DMS53 treated with DMSO at 0.1 percent for 48 hours (cell line): Measurements from ENCODE around the gene SART3.

Experiments used
- DNase-seq: peaks from one replicate; lab custom pipeline; 2025; ENCODE audit not compliant: unreplicated experiment; lab: John Stamatoyannopoulos, UW

SART3 gene, protein sequence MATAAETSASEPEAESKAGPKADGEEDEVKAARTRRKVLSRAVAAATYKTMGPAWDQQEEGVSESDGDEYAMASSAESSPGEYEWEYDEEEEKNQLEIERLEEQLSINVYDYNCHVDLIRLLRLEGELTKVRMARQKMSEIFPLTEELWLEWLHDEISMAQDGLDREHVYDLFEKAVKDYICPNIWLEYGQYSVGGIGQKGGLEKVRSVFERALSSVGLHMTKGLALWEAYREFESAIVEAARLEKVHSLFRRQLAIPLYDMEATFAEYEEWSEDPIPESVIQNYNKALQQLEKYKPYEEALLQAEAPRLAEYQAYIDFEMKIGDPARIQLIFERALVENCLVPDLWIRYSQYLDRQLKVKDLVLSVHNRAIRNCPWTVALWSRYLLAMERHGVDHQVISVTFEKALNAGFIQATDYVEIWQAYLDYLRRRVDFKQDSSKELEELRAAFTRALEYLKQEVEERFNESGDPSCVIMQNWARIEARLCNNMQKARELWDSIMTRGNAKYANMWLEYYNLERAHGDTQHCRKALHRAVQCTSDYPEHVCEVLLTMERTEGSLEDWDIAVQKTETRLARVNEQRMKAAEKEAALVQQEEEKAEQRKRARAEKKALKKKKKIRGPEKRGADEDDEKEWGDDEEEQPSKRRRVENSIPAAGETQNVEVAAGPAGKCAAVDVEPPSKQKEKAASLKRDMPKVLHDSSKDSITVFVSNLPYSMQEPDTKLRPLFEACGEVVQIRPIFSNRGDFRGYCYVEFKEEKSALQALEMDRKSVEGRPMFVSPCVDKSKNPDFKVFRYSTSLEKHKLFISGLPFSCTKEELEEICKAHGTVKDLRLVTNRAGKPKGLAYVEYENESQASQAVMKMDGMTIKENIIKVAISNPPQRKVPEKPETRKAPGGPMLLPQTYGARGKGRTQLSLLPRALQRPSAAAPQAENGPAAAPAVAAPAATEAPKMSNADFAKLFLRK

DNA sequence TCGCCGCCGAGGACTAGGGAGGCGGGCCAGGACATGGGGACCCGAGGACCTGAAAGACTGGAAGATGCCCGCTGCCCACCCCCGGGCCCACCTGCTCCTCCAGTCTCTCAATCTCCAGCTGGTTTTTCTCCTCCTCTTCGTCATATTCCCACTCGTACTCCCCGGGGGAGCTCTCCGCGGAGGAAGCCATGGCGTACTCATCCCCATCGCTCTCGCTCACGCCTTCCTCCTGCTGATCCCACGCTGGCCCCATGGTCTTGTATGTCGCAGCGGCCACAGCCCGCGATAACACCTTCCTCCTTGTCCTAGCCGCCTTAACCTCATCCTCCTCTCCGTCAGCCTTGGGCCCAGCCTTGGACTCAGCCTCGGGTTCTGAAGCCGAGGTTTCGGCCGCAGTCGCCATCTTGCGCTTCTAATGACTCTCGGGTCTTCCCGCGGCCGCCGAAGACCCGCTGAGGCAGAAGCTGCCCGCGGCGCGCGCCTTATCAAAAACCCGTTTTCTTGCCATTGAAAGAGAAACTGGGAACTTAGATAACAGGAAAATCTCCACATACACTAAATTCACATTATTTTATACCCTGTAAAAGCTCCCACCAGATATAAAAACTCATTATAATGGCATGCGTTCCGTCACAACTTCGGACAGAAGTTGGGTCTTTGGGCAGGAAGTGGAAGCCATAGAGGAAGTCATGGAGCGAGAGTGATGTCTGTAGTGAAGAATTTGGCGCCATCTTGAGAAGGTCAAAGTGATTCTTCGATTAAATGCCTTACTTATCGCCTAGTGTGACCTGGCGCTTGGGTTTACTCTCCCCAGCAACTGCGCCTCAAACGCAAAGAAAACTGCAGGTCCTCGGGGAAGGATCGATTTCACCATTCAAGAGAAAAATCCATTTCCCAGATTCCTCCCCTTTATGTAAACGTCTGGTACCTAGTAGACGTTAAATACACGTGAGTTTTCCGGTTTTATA lies at the start of gene SART3:
SART3 (minus strand) TSS at position 422 of the 968 bp plus-strand sequence; CDS start at position 403, 19 bp downstream.
- DNase-seq: peak; percentile 97

DNA sequence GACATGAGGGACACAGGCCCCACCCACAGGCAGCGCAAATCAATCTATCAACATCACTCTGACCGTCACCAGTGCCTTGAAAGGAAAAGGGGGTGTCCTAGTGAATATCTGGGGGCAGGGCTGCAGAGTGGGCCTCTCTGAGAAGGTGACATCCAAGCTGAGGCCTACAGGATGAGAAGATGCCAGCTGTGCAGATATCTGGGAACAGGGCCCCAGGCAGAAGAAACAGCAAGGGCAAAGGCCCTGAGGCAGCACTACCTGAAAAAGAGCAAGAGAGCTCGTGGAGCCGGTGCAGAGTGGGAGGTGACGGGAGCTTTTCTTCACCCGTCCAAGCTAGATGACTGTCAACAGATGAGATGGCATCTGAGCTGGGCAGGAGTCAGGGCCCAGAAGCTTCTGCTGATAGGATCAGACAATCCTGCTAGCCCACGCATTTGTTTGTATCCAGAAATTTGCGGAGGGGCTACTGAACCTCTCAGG lies 49.4 kb upstream of the SART3 start:
- DNase-seq: no peak

DNA sequence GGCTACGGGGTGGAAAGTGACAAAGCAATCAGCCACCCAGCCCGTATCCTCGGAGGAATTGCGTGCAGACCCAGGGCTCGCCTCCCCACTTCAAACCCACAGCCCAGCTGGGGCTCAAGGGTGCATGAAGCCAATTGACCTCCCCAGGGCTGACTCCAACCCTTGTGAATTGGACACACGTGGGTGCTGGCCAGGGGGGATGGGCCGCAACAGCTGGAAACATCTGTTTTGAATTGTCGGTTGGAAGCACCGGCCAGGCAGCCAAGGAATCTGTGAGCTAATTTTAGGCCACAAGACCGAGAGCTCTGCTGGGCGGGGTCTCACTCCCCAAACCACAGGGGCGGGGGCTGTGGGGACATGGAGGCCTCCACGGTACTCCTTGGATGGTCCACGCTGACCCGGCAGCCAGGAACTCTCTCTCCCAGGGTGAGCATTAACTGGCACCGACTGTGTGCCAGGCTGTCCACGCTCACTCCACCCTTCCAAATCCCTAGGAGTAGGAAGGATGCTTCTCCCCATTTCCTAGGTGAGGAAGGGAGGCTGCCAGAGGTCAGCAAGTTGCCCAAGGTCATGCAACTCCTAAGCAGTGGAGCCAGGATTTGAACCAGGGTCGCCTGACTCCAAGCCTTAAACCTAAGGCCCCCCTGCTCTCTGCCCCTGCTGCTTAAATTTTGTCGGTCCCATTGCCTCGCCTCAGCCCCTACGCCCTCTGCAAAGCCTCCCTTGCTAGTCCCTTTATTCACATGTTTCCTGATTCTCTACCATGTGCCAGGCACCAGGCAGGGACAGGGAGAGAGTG lies 48.8 kb upstream of the SART3 start:
- no peak for DNase-seq

DNA sequence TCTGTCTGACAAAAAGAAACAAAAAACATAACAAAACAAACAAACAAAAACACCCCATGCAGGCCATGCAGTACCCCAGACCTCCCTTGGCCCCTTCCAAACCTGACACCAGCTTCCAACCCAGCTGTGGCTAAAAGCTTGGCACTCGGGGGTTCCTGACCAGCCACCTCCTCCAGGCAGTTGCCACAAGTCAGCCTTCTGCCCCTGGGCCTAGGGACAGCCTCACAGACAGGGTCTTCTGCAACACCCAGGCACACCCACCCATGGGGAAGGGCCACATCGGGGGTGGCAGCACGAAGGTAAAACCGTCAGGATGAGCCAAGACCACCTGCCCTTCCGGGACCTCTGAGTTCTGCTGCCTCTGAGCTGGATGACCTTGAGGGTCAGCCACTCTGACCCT lies 47.6 kb upstream of the SART3 start:
- no peak for DNase-seq

DNA sequence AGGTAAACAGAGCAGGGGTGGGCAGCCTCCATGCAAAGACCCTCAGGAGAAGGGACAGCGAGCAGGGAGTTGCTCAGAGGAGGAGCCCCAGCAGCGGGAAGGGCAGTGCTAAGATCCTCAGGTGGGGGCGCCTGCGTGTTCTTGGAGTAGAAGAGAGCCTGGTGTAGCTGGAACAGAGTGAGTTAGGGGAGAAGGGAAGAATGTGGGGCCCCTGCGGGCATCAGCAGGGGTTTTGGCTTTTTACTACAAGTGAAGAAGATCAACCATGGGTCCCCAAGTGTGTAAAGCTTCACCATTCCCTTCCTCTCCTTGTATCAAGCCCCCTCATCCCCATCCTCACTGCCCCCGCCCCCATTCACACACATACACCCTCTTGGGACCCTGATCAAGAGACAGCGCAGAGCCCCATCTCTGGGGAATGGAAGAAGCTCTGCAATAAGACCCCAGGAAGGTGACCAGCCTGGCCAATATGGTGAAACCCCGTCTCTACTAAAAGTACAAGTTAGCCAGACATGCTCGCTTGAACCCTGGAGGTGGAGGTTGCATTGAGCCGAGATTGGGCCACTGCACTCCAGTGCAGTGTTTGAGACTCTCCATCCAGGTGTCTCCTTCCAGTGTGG lies 47.1 kb upstream of the SART3 start:
- no peak for DNase-seq

DNA sequence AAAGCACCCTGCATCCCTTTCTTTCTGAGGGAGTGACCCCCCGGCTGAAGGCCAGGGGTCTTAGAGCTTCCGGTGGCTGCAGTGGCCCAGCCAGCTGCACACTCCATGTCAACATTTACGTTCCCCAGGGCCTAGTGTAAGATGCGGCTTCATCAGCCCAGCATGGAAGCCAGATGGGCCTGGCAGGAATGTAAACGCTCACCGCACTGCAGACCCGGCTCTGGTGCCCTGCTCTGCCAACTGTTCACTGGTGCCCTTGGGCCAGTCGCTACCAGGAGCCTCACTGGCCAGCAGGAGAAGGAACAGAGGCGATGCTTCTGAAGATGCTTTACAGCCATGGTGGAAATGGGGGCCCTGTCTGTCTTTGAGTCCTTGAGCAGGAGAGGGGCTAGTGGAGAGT lies 45.5 kb upstream of the SART3 start:
- no peak for DNase-seq

DNA sequence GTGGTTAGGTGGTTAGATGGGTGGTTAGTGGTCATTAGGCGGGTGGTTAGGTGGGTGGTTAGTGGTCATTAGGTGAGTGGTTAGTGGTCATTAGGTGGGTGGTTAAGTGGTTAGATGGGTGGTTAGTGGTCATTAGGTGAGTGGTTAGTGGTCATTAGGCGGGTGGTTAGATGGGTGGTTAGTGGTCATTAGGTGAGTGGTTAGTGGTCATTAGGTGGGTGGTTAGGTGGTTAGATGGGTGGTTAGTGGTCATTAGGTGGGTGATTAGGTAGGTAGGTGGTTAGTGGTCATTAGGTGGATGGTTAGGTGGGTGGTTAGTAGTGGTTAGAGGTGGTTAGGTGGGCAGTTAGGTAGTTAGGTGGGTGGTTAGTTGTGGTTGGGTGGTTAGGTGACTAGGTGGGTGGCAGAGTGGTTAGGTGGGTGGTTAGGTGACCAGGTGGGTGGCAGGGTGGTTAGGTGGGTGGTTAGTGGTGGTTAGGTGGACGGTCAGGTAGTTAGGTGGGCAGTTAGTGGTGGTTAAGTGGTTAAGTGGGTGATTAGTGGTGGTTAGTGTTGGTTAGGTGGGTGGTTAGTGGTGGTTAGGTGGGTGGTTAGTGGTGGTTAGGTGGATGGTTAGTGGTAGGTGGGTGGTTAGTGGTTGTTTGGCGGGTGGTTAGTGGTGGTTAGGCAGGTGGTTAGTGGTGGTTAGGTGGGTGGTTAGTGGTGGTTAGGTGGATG lies 44.9 kb upstream of the SART3 start:
- DNase-seq: no peak

DNA sequence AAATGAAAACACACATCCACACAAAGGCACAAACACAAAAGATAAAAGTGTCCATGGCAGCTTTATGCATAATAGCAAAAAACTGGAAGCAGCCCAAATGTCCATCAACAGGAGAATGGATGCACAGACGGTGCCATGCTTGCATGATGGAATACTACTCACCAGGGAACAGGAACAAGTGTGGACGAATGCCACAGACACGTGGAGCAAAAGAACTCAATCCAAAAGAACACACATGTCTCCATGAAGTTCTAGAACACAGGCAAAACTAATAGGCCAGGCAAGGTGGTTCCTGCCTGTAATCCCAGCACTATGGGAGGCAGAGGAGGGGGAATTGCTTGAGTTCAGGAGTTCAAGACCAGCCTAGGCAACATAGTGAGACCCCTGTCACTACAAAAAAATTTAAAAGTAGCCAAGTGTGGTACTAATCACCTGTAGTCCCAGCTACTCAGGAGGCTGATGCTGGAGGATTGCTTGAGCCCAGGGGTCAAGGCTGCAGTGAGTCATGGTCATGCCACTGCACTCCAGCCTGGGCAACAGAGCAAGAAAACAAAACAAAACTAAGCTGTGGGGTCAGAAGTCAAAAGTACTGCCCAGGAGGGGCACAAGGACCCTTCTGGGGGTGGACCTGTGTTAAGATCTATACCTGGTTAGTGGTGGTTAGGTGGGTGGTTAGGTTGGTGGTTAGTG lies 44.2 kb upstream of the SART3 start:
- DNase-seq: no peak

DNA sequence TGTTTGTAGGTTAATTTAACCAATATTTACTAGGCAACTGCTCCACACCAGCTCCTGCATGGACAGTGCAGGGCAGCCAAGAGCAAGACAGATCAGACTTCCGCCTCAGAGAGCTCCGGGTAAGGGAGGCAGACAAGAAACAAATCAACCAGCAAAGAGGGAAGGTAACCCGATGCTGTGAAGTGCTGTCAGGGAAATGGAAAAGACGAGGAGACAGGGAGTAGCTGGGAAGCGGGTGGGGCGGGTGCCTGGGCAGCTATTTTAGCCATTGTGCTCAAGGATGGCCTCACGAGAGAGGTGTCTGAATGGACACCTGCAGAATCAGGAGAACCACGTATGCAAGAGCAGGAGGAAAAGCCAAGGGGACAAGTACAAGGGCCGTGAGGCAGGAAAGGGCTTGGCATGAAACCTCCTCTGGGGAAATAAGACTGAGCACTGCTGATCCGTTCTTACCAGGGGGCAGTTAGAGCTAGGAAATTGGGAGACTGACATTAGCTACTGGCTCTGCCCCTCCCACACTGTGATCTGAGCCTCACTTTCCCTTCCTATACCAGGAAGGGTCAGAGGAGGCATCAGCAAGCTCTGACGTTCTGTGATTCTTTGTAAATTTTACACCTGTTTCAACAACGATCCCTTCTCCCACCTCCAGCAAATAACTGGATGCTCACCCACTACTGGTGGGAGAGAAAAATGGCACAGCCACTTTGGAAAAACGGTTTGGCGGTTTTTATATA lies 43.4 kb upstream of the SART3 start:
- no peak for DNase-seq

DNA sequence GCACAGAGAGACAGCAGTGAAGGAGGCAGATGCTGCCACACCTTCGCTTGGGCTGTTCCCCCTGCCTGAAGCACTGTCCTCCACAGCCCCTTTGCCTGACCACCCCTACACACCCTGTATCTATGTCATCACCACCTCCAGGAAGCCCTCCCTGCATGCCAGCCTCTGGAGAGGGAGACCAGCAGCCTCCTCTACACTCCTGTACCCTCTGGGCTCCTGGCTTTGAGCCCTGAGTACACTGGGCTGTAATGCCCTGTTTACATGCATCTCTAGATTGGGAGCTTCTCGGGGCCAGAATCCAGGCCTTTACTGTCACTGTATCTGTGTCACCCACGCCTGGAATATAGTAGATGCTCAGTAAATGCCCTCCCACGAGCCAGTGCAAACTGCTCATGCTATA lies 42.8 kb upstream of the SART3 start:
- no peak for DNase-seq

DNA sequence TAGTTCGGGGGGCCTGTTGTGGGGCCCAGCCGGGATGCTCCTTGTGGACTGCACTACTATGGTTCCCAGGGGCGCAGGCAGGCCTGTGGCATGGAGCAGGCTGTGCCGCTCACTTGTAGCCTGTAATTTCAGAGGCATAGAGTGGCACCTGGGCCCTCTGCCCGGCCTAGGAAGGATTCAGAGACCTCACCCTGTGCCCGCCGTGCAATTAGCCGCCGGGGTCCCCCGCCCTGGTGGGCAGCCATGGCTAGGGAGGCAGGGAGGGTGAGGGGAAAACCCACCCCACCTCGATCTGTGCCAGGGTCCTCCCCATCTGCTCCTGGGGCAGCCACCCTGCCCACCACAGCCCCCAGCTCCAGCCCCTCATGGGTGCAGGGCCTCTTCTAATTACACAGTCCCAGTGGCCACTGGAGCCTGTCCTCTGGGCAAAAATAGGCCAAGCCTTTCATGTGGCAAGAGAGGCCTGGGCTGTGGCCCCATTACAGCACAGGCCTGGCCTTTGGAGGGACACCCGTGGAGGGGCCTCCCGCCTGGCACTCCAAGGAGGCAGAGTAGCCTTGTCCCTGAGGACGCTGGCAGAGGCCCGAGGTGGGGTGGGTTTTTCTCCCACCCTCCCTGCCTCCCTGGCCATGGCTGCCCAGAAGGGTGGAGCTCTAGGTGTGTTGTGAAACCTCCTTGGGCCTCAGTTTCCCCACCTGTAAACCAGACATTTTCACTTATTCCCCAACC lies 42.2 kb upstream of the SART3 start:
- no peak for DNase-seq

DNA sequence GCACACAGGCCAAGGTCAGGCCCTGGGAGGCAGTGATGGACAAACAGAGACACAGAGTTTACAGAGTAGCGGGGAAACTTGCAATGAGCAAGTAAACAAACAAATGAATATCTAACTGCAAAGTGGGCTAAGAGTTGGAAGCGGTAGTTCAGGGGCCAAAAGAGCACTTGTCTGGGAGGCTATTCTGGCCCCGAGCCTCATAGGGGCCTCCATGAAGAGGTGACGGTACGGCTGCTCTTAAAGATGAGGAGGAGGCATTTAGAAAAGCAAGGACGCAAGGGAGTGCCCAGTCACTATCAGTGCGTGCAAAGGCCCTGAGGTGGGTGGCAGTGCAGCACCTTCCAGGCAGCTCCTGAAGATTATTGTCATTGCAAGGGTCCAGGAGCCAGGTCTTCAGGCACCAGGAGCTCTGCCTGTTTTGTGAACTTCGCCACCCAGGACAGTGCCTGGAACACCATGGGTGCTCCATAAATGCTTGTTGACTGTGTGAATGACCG lies 41.3 kb upstream of the SART3 start:
- DNase-seq: no peak

DNA sequence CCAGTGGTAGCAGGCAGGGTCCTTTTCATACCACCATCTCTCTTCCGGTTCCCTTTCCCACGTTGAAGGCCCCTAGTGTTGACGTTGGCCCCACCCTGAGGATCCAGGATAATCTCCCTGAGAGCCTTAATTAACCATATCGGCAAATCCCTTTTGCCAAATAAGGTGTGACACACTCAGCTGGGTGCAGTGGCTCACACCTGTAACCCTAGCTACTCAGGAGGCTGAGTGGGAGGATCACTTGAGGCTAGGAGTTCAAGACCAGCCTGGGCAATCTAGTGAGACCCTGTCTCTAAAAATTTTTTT lies 39.7 kb upstream of the SART3 start:
- DNase-seq: no peak

DNA sequence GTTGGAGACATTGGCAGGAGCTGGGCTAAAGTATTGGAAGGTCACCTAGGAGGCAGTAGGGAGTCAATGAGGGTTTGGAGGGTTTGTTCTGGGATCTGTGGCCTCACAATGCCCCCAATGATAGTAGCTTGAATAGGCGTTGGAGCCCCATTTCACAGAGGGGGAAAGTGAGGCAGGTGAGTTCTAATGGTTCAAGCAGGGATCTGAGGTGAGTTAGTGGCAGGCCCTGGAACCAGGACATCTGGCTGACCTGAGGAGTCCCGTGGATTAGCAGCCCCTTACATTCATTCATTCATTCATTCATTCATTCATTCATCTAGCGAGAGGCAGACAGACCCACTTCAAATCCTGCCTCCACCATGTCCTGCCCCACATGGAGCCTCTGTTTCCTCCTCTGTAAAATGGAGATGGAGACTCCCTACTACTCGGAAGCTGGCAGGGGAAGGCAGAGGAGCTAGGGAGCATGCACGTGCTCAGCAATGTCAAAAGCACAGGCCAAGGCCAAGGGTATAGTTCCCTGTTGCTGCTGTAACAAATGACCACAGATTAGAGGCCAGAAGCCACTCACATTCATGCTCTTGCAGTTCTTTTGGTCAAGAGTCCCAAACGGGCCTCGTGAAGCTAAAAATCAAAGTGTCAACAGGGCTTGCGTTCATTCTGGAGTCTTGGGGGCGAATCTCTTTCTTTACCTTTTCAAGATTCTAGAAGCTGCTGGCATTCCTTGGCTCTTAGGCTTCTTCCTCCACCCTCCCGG lies 39.2 kb upstream of the SART3 start:
- DNase-seq: no peak

DNA sequence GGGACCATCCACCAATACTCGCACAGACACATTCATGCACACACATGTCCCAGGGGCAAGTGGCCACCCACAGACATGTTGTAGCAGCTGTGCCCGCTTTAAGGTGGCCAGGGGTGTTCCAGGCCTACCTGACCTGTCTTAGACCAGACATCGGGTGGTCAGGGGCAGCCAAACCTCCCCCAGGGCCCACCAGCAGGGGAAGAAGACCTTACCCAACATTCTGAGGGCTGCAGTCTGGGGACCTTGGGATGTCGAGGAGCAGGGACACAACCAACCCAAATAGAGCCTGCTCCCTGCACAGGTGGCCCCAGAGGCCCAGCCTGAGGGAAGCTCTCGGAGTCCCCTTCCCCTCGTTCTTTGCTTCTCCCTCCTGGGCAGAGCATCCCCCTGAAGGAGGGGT lies 38.6 kb upstream of the SART3 start:
- DNase-seq: no peak

DNA sequence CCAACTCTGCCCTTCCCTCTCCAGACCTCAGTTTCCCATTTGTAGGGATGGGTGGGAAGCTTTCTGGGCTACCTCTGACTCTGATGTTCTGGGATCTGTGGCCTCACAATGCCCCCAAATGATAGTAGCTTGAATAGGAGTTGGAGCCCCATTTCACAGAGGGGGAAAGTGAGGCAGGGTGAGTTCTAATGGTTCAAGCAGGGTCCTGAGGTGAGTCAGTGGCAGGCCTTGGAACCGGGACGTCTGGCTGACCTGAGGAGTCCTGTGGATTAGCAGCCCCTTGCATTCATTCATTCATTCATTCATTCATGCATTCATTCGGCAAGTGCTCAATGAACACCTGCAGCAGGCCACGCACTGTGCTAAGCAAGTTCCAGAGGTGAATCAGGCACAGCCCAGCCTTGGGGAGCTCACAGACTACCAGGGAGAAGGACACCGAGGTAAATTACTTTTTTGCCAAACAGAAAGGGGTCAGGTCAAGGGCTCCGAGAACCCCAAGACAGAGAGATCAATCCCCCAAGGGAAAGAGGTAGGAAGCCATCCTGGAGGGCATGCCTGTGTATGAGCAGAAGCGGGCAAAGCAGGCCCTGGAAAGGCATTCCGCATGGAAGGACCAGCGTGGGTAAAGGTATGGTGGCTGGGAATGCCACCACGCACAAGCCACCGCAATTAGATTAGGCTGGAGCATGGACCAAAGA lies 37.7 kb upstream of the SART3 start:
- no peak for DNase-seq
